Thoracic aorta (tissue), 2 donors: Measurements from ENCODE around the gene RCAN3. TPM values are rescaled to one million over a fixed set of nuclear protein-coding genes. Genes with fewer than 3 reads are reported as not detected.

Experiments
- ATAC-seq: fragments of 150-250 bp; one replicate; pipeline ENCODE4 v1.8.0; 2017; ENCODE audit warnings: low read depth; ENCODE audit not compliant: insufficient number of reproducible peaks, low FRiP score
- DNase-seq: peaks from one replicate; pipeline ENCODE4 v3.0.0-alpha.2; 2020; ENCODE audit warnings: low spot score
- H3K27ac ChIP-seq, 2 donors: fragments of 200-600 bp; sonication (generic); 1 replicate in 1 of 2; 2 replicates in 1 of 2; pipeline ENCODE4 v1.5.1; 2016; ENCODE audit warnings: mild to moderate bottlenecking in 2 of 2, moderate library complexity in 2 of 2
- H3K27me3 ChIP-seq: fragments of 200-600 bp; sonication (generic); replicated peaks from 2 replicates; pipeline ENCODE4 v1.6.0; 2016; ENCODE audit warnings: mild to moderate bottlenecking; ENCODE audit not compliant: insufficient read depth
- H3K36me3 ChIP-seq: fragments of 200-600 bp; sonication (generic); one replicate; pipeline ENCODE4 v1.5.1; 2016
- H3K4me1 ChIP-seq, 2 donors: fragments of 200-600 bp; sonication (generic); 1 replicate in 1 of 2; 2 replicates in 1 of 2; pipeline versions ENCODE4 v1.5.1 to v1.6.0; 2016; ENCODE audit warnings: low read depth in 2 of 2, mild to moderate bottlenecking in 1 of 2; ENCODE audit not compliant: control insufficient read depth in 1 of 2
- H3K4me3 ChIP-seq: fragments of 200-600 bp; sonication (generic); 2 replicates; pipeline ENCODE4 v1.5.1; 2016; ENCODE audit warnings: mild to moderate bottlenecking
- H3K9me3 ChIP-seq: fragments of 200-600 bp; sonication (generic); 2 replicates; pipeline ENCODE4 v1.5.1; 2016
- CTCF ChIP-seq: fragments of 200-600 bp; sonication (generic); IDR thresholded peaks from one replicate; pipeline ENCODE4 v1.5.1; 2019; ENCODE audit warnings: antibody characterized with exemption
- total RNA-seq, 2 donors: library from RNA; depleted of rRNA; stranded (reverse); fragments of >200 nt; gene quantifications; one replicate each; pipeline versions ENCODE4 v1.1.0 to v1.2.3, GENCODE V29; 2016

RCAN3 gene
- total RNA-seq, 2 donors from 2014 or later: 2.6 to 7.3 TPM

DNA sequence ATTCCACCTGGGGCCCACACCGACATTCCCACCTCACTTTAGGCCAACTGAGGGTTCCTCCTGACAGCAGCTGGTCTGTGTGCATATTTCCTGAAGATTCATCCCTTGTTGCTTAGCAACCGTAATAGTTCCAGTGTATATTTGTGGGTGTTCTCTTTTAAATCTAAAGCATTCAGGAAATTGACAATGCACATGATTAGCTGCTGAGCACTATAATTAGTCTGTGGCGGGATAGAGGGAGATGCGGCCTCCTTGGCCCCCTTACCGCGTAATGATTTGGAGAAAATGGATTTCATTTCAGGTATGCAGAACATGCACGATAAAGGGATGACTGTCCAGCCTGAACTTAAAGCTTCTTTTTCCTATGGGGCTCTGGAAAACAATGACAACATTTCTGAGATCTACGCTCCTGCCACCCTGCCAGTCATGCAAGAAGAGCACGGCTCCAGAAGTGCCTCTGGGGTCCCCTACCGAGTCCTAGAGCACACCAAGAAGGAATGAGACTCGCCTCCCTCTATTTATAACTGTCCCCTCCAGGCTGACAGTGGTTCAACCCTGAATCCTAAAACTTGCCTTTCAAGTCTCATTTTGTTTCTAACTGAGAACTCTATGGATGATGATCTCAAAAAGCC, 33.8 kb upstream of the RCAN3 start:
- Histone ChIP-seq H3K27ac (no peak overlapping the region), H3K4me3 (no peak overlapping the region), H3K36me3 (peaks cover 4% of the 10 kb centered on the region), H3K4me1 (no peaks in the 10 kb centered on the region), H3K27me3 (no peaks in the 10 kb centered on the region), H3K9me3 (no peaks in the 10 kb centered on the region)
- TF ChIP-seq CTCF: no peak
- ATAC-seq: no peak
- DNase-seq: no peak

DNA sequence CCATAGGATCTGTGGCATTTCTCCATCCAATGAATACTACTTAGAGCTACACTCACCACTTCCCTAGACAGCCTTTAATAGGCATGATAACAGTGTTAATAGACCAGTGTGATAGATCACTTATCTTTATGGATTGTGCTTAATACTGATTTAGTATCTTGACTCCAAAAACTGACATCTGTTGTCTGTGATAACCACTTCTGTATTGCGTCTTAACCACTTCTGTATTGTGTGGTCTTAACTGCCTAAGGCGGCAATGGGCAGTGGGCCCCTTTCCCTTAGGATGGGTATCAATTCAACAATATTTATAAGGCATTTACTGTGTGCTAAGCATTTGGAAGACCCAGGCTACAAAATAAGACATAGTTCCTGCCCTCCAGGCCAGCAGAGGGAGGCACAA, 32.0 kb upstream of the RCAN3 start:
- no peak for TF ChIP-seq CTCF
- H3K4me1 ChIP-seq: no peaks in the 10 kb centered on the region

DNA sequence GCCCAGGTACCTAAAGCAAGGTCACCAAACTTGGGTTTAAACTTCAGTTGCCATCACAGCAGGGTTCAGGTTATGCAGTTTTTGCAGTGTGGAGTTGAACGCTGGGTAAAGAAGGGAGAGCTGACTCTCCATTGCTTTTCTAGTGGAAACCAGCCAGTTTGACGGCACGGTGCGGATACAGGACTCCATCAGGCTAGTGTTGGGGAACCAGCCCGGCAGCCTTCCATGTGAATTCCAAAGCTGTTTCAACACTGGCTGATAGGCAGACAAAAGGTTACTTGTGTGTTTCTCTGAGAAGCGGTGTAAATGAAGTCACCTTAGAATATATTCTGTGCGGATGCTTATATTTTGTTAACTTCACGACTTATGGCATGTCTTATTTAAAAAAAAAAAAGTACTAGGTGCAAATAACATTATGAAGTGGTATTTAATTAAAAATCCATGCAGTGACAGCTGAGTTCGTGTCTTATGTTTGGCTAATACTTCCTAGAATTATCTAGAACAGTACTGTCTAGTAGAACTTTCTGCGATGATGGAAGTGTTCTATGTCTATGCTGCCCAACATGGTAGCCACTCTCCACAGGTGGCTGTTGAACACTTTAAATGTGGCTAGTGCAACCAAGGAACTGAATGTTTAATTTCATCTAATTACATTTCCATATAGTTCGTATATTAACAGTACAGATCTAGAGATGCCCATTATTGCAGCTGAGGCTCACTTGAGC, 29.9 kb upstream of the RCAN3 start:
- H3K36me3 ChIP-seq: no peaks in the 10 kb centered on the region
- H3K4me3 ChIP-seq: no peak overlapping the region
- no peak overlapping the region for H3K27ac ChIP-seq
- TF ChIP-seq CTCF: no peak
- no peak for DNase-seq
- H3K4me1 ChIP-seq: no peaks in the 10 kb centered on the region
- ATAC-seq: no peak
- H3K9me3 ChIP-seq: no peaks in the 10 kb centered on the region
- H3K27me3 ChIP-seq: no peaks in the 10 kb centered on the region

More for the DNA sequence above, 32.0 kb upstream of the RCAN3 start:
- no peak for ATAC-seq
- H3K27ac ChIP-seq: no peak overlapping the region
- DNase-seq: no peak
- no peaks in the 10 kb centered on the region for H3K9me3 ChIP-seq
- H3K4me3 ChIP-seq: no peak overlapping the region
- peaks cover 2% of the 10 kb centered on the region for H3K36me3 ChIP-seq
- no peaks in the 10 kb centered on the region for H3K27me3 ChIP-seq

- Histone ChIP-seq H3K27ac (no peak overlapping the region), H3K27me3 (no peaks in the 10 kb centered on the region), H3K36me3 (no peaks in the 10 kb centered on the region), H3K4me3 (no peak overlapping the region), H3K9me3 (no peaks in the 10 kb centered on the region), H3K4me1 (no peaks in the 10 kb centered on the region)
- TF ChIP-seq CTCF: no peak
- no peak for DNase-seq
- no peak for ATAC-seq
Measured at GRCh38 chr1:24474193-24474592, 28.4 kb upstream of the RCAN3 start.

- no peak for TF ChIP-seq CTCF
- H3K4me1 ChIP-seq: no peaks in the 10 kb centered on the region
Measured at GRCh38 chr1:24475700-24476099, 26.9 kb upstream of the RCAN3 start.

More at GRCh38 chr1:24475700-24476099, 26.9 kb upstream of the RCAN3 start:
- Histone ChIP-seq H3K36me3 (no peaks in the 10 kb centered on the region), H3K27ac (no peak overlapping the region), H3K27me3 (no peaks in the 10 kb centered on the region), H3K4me3 (no peak overlapping the region), H3K9me3 (no peaks in the 10 kb centered on the region)
- DNase-seq (no peak), ATAC-seq (no peak)
